Fibroblast of lung (primary cell): ENCODE data around the gene NAA50.

Experiments used
- CTCF ChIP-seq, 2 donors: IDR thresholded peaks in 1 of 2; conservative IDR thresholded peaks in 1 of 2; 1 replicate in 1 of 2; 2 replicates in 1 of 2; pipeline ENCODE4 v1.5.1; 2011 to 2012; ENCODE audit warnings: low read length in 2 of 2, control low read depth in 1 of 2, inconsistent platforms in 1 of 2, low read depth in 1 of 2, mild to moderate bottlenecking in 1 of 2
- EZH2 ChIP-seq: IDR thresholded peaks from 2 replicates; pipeline ENCODE4 v1.5.1; 2012; ENCODE audit warnings: low read length, control low read depth, mild to moderate bottlenecking; ENCODE audit errors: missing control alignments

GRCh38 chr3:113730550-113730949 lies 15.5 kb downstream of the NAA50 start:
- TF ChIP-seq CTCF (conservative IDR thresholded peaks at IDR 0.05 in 1 of 2, IDR thresholded peaks at IDR 0.05 in 1 of 2; ENCODE audit: low read depth in 1 of 2, low read length in 2 of 2) (no peak), EZH2 (no peak)
